Middle frontal gyrus (tissue), 1 donor: Measurements from ENCODE around the gene LRRTM4.
"Not testable (repeated sequence)": the region's sequence is repeated elsewhere in the genome, so short reads cannot be mapped to it uniquely, and the experiment has no call there.

Experiments used
- DNase-seq: peaks from one replicate; pipeline ENCODE4 v3.0.0-alpha.2; 2015; ENCODE audit warnings: low spot score; ENCODE audit errors: extremely low spot score

The LRRTM4 gene

DNA sequence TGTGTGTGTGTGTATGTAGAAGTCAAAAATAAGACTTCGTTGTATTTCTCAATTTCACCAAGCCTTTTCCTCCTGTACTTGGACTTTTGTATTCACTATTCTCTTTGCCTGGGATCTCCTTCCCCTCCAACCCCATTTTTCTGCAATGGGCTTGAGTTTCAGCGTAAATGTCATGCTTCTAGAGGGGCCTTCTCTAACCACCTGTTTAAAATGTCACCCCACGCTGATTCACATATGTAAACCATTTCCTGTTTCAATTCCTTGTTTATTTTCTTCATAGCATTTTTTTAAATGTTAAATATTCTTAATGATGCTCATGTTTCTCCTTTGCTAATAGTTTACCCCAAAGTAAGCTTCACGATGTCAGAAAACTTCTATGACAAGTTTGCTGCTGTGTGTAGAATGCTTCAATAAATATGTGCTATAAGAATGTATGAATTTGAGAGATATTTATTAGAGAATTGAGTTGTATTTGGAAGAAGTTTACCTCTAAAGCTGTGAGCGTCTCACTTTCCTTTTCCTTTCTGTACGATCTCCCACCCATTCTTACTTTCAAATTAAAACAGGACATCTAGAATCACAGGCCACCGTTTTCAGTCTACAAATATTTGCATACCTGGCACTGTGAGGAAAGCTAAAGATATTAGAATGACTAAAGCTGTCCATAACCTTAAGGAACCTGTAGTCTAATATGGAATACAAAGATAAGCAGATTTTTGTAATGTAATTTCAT lies 762.4 kb downstream of the LRRTM4 start:
- no peak for DNase-seq

DNA sequence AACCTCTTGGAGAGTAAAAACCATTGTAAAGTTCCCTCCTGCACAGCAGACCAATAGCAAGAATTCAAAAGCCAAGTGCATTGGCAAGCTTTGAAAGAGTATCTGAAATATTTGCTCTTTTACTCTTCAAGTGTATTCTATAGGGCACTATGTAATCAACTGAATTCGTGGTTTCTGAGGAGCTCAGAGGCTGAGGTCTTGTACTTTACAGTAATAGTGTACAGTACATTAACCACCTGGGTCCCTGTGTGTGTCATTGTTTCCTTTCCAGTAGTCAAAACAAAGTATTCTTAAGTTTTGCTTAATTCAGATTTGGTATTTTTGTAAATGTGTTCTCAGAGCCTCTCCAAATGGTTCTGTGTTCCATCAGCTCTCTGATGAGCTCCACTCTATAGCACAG lies 769.7 kb downstream of the LRRTM4 start:
- no peak for DNase-seq

- no peak for DNase-seq
Measured at GRCh38 chr2:76749858-76750257, 772.3 kb downstream of the LRRTM4 start.

DNA sequence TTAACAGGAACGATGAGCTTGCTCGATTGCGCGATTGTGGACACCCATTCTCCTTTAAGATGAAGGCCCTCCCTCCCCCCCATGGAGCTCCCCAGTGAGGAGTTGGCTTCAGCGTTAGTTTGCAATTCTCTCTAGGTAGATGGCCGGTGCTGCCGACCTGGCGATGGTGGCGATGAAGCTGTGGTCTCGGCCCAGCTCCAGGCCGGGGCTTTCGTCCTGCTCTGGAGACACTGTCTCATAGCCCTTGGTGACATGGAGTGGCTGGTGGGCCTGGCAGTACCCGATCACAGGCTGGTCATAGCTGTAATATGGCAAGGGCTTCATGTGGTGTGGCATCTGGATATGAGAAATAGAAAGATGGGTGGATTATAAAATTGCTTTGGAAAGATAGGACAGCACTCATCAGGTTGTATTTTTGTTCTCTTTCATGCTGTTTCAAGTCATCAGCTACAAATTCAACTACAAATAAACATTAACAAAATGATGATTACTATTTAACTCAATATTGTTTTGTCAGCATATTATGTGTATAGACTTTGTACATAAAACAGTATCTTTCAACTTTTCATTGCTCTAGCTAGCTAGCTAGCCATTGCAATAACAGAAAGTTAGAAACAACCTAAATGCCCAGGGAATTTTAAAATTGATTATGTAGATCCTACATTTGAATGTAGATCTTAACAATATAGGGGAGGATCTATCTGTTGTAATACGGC lies 773.4 kb downstream of the LRRTM4 start:
- DNase-seq, result no peak

- no peak for DNase-seq
Measured at GRCh38 chr2:76745605-76746004, 776.6 kb downstream of the LRRTM4 start.

GRCh38 chr2:76737607-76738006 lies 784.6 kb downstream of the LRRTM4 start:
- DNase-seq, result no peak

DNA sequence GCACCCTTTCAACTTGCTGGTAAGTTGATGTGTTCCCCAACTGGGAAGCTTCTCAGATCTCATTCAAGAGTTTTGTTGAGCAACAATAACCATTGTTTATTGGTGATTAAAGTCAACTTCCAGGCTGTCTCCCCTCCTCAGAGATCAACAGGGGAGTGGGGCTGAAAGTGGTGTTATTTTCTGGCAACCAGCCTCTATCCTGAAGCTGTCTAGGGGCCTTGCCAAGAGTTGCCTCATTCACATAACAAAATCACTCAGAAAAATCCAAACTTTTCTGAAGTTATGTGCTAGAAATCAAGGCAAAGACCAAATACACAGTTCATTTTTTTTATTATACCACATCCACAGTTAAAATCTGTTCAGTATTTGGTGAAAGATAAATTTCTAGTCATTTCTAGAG lies 788.4 kb downstream of the LRRTM4 start:
- no peak for DNase-seq

- DNase-seq, result no peak
Measured at GRCh38 chr2:76731157-76731556, 791.0 kb downstream of the LRRTM4 start.

DNA sequence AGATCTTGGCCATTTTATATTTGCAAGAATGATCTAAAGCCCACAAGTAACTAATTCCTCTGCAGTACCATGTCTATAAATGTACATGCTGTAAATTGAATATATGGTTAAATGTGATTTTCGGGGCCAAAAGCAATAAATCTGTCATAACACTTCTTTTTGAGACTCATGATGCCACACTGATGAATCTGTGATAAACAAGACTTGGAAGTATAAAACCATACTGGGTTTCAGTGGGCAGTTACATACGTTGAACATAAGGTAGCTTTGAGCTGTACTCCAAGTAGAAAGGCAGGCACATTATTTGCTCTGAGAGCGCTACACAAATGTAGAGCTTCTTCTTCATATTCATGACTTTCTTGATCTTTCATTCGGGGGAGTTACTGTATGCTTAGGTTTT lies 792.2 kb downstream of the LRRTM4 start:
- DNase-seq, result no peak

DNA sequence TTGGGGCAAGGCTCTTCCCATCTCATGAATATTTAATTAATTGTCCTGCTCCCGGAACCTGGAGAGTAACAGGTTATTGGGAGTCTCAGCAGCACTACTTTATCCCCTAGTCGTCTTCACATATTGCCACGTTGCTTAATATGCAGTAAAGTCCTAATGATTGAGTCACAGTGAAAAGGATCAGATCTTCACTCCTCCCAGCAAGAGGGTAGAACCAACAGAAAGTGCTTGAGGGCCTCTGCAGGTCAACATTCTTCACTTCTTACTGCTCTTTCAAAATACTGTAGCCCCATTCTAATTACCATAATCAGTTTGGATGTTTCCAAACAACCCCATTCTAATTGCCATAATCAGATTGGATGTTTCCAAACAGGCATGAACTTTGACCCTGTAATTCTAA lies 801.0 kb downstream of the LRRTM4 start:
- no peak for DNase-seq

DNA sequence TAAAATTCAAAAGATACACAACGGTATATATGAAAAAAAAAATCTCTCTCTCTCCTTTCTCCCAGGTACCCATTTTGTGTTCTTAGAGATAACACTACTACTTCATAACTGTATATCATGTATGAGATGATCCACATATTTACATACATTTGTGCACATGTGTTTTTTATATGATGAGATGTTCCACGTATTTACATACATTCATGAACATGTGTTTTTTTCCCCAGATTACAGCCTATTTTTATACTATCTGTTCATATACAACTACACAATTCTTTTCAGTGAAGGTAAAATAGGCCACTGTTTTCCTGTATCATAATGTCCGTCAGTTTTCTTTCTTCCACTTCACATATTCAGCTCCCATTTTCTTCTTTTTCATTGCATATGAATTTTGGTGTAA lies 808.9 kb downstream of the LRRTM4 start:
- DNase-seq, result no peak

GRCh38 chr2:76711490-76711889 lies 810.7 kb downstream of the LRRTM4 start:
- DNase-seq, result no peak

- DNase-seq, result no peak
Measured at GRCh38 chr2:76700894-76701293, 821.3 kb downstream of the LRRTM4 start.

DNA sequence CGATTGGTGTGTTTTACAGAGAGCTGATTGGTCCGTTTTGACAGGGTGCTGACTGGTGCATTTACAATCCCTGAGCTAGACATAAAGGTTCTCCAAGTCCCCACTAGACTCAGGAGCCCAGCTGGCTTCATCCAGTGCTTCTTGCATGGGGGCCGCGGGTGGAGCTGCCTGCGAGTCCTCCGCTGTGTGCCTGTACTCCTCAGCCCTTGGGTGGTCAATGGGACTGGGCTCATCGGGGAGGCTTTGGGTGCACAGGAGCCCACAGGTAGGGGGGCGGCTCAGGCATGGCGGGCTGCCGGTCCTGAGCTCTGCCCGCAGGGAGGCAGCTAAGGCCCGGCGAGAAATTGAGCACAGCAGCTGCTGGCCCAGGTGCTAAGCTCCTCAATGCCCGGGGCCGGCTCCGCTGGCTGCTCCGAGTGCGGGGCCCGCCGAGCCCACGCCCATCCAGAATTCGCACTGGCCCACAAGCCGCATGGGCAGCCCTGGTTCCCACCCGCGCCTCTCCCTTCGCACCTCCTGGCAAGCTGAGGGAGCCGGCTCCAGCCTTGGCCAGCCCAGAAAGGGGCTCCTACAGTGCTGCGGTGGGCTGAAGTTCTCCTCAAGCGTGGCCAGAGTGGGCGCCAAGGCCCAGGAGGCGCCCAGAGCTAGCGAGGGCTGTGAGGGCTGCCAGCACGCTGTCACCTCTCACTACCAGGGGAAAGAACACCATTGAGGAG lies 824.0 kb downstream of the LRRTM4 start:
- not testable (repeated sequence) for DNase-seq
